Fibroblast of lung (primary cell): ENCODE measurements around the gene BEND3.

ENCODE experiments used
- CTCF ChIP-seq, 2 donors: IDR thresholded peaks in 1 of 2; conservative IDR thresholded peaks in 1 of 2; 1 replicate in 1 of 2; 2 replicates in 1 of 2; pipeline ENCODE4 v1.5.1; 2011 to 2012; ENCODE audit warnings: low read length in 2 of 2, control low read depth in 1 of 2, inconsistent platforms in 1 of 2, low read depth in 1 of 2, mild to moderate bottlenecking in 1 of 2
- EZH2 ChIP-seq: IDR thresholded peaks from 2 replicates; pipeline ENCODE4 v1.5.1; 2012; ENCODE audit warnings: low read length, control low read depth, mild to moderate bottlenecking; ENCODE audit errors: missing control alignments

- no peak for TF ChIP-seq CTCF (conservative IDR thresholded peaks at IDR 0.05 in 1 of 2, IDR thresholded peaks at IDR 0.05 in 1 of 2; ENCODE audit: low read depth in 1 of 2, low read length in 2 of 2)
- no peak for TF ChIP-seq EZH2
These were observed 46.4 kb downstream of the BEND3 start for GRCh38 chr6:107068691-107069630.
